Gastroesophageal sphincter (tissue), 3 donors: ENCODE measurements around the gene IRGQ.
"Not testable (repeated sequence)": the region's sequence is repeated elsewhere in the genome, so short reads cannot be mapped to it uniquely, and the experiment has no call there.

ENCODE experiments used
- EP300 ChIP-seq: sonication (generic); formaldehyde crosslinking; IDR thresholded peaks from one replicate; pipeline ENCODE4 v1.6.1; 2017; ENCODE audit warnings: antibody characterized with exemption, mild to moderate bottlenecking
- POLR2A ChIP-seq, 2 donors: fragments of 450-650 bp; IDR thresholded peaks; one replicate each; pipeline ENCODE4 v1.6.1; 2017; ENCODE audit warnings: antibody characterized with exemption in 2 of 2, mild to moderate bottlenecking in 2 of 2, moderate library complexity in 1 of 2
- POLR2AphosphoS5 ChIP-seq: sonication (generic); formaldehyde crosslinking; IDR thresholded peaks from one replicate; pipeline ENCODE4 v1.6.1; 2017; ENCODE audit warnings: antibody characterized with exemption
- TF ChIP-seq, protein P1 (sequence below), 4 experiments: fragments of 200-600 bp in 2 of 4; fragments of 450-650 bp in 2 of 4; sonication (generic) in 1 of 4; IDR thresholded peaks; one replicate each; pipeline ENCODE4 v1.5.1; 2017 to 2019; ENCODE audit warnings: antibody characterized with exemption in 4 of 4, mild to moderate bottlenecking in 2 of 4, moderate library complexity in 2 of 4

GRCh38 chr19:43635561-43635940, 39.6 kb upstream of the IRGQ start:
- not testable (repeated sequence) for TF ChIP-seq POLR2A (IDR thresholded peaks at IDR 0.05); POLR2AphosphoS5; EP300
- TF ChIP-seq, protein P1, sequence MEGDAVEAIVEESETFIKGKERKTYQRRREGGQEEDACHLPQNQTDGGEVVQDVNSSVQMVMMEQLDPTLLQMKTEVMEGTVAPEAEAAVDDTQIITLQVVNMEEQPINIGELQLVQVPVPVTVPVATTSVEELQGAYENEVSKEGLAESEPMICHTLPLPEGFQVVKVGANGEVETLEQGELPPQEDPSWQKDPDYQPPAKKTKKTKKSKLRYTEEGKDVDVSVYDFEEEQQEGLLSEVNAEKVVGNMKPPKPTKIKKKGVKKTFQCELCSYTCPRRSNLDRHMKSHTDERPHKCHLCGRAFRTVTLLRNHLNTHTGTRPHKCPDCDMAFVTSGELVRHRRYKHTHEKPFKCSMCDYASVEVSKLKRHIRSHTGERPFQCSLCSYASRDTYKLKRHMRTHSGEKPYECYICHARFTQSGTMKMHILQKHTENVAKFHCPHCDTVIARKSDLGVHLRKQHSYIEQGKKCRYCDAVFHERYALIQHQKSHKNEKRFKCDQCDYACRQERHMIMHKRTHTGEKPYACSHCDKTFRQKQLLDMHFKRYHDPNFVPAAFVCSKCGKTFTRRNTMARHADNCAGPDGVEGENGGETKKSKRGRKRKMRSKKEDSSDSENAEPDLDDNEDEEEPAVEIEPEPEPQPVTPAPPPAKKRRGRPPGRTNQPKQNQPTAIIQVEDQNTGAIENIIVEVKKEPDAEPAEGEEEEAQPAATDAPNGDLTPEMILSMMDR (IDR thresholded peaks at IDR 0.05) = not testable (repeated sequence)
